ELF-1 (cell line): ENCODE measurements around the gene BCL2.

ENCODE experiments used
- DNase-seq: peaks from one replicate; pipeline ENCODE4 v3.0.0-alpha.2; 2016; ENCODE audit warnings: low read depth, low spot score

BCL2 gene

DNA sequence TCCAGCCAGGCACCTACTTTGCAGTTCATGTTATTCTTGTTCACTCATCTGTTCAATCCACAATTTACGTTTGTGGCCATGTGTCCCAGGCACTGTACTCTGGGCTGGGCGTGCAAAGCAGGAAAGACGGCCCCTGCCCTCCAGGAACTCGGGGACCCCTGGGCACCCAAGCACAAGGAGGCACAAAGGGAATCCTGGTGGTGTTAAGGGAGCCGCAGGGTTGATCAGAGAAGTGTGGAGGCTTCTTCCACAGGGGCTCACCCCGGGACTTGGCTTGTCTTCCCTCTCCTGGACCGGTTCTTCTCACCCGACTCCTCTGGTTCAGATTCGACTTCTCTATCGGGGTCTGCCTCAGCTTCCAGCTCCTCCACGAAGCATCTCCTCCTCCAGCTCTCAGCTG lies 230.5 kb downstream of the BCL2 start:
- no peak for DNase-seq

DNA sequence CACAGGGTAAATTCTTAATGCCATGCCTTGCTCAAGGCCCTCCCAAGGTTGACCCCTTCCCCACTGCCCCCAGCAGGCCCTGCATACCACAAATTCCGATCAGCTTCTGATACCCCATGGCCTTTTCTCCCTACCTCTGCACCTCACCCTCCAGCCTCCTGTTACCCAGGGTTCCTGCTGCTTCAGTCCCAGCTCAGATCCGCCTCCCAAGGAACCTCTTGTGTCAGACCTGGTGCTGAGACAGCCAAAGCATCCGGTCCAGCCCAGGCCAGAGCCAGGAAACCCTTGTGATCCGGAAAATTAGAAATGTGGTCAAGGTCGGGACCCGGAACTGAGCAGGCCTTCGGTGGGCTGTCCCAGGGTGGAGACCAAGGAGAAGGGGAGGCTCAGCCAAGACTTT lies 231.3 kb downstream of the BCL2 start:
- peak; percentile 89 for DNase-seq

DNA sequence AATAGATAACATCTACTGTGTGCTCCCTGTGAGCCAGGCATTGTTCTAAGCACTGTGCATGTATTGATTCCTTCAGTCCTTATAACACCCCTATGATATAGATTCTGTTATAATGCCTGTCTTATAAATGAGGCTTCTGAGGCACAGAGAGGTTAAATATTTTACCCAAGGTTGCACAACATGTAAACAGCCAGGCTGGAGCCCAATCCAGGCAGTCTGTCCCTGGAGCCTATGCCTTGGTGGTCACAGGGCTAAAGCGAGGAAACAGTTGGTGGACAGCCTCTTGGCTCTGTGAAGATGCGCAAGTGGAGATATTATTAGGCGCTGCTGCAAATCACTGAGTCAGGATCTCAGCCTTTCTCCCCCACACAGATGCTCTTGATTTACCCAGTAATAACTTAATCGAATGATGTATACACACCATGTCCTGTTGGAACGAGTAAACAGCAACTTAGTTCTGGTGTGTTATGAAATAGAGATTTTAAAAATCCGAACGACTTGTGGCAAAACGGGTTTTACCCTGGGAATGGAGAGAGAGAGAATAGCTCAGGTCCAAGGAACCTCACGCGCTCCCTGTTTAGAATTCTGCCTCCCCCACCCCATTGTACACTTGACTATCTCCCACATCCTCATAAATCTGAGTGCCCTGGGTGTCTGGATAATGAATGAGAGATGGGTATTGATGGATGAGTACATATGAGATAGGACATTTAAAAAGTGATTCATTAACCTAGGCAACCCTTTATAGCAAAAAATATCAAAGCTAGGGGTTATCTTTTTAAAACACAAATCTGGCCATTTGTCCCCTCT lies 231.9 kb downstream of the BCL2 start:
- DNase-seq: no peak

DNA sequence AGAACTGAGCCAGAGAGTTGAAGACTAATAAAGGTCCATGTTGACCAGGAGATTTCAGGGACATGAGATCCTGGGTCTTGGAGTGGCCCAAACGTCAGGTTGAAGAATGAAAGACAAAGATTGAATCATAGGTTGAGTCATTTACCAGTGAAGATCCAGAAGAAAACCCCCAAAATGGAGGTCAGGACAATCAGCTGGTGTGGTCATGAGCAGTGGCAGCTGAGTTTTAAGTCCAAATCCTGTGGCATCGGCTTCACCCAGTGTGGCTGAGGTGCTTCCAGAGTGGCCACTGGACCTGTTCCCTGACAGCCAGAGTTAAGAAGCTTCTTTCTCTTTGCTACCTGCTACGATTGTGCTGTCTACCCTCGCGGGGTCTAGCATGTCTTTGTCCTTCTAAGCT lies 234.0 kb downstream of the BCL2 start:
- no peak for DNase-seq

DNA sequence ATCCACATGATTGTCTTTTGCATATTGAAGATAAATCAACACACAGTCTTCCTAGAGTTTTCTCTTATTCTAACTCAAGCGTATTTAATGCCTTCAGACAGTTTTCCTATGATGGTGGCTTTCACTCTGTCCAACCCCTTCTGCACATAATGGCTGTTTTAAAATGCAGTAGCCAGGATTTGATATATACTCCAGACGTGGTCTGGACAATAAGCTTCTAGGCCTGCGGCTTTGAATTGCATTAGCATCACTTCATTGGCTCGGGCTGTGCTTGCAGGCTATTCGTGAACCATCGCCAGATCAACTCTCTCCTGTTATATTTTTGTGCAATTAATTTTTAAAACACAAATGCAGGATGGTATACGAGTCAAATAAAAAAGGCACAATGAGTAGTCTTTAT lies 235.3 kb downstream of the BCL2 start:
- DNase-seq: no peak

DNA sequence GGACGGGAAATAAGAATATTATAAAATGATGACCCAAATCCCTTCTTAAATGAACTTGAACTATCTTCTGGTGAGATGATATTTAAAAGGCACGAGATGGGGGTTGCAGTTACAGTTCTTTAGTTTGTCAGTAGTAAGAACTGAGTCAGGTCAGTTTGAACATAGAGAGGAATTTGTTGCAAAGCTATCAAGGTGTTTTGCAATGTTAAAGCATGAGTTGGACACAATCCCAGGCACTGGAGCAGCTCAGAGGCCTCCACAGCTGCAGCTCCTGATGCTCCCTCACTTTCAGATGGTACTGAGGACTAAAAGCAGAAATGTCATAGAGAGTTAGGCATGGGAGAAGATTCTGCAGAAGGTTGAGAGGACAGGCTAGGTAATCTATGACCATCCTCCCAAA lies 236.0 kb downstream of the BCL2 start:
- no peak for DNase-seq

DNA sequence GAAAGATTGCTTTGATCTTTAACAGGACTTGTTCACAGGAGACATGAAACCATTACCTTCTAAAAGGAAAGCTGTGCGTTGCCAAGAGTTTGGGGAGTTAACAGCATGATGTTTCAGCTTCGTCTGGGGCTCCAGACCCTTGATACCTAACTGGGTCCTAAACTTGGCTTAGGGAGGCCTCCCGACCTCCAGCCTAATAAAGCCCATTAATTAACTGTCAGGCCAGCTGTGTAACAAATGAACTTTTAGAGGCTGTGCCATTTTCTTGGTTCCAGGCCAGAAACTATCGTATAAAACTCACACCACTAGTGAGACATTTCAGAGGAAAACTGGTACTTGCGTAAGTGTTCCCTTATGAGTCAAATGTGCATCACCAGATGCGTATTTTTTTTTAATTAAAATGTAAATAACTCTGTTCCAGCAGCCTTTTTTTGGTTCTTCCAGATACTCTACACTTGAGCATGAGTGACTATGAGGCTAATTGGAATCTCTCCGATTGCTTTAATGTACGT lies 236.5 kb downstream of the BCL2 start:
- DNase-seq: no peak

DNA sequence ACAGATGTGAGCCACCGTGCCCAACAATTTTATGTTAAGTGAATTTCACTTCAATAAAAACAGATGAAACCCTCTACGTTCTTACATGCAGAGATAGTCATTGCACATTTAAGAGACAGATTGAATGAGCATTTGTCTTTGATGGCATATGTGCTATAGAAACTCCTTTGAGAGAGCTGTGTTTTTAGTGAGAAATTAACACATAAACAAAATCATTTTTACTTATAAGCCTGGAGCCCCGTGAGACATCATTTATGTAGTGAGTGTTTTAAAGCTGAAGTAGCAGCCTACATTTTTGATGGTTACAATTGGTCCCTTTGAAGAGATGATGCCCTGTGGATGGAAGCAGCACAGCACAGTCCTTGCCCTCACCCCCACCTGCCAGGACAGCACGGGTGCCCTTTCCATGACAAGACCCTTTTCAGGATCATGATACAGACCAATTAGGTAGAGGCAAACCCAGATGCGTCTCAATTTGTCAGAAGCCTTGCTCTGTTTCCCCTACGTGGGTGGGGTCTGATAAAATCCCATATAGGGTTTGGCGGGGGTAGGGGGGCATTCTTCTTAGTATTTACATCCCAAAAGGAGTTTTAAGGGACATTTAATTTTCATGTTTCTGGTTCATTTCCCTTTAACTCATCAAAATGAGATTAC lies 237.1 kb downstream of the BCL2 start:
- DNase-seq: no peak

DNA sequence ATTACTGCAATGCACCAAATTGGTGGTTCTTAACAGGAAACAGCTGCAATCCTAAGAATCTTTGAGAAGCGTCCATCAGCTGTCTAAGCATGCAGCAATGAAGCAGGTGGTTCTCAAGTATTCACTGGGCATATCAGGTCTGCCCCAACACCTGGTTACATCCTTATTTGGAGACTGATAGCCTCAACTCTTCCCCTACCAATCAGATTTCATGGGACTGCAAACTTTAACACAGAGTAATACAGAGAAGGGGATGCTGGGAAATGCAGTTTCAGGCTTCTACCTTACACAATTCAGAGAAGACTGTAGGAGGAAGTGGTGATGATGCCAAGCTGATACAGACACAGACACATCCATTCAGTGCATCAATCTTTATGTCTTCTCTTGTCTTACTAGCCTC lies 240.5 kb downstream of the BCL2 start:
- no peak for DNase-seq

DNA sequence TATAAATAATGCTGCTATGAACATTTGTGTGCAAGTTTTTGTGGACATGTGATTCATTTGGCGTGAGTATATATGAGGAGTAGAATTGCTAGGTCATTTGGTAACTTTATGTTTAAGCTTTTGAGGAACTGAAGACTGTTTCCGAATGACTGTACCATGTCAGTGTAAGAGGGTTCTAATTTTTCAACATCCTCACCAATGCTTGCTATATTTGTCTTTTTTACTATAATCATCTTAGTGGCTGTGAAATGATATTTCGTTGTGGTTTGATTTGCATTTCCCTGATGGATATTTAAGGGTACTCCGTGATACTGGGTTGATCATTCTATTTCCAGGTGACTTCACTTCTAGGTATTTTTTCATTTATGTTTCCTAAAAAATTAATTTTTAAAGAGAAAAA lies 241.1 kb downstream of the BCL2 start:
- DNase-seq: no peak

DNA sequence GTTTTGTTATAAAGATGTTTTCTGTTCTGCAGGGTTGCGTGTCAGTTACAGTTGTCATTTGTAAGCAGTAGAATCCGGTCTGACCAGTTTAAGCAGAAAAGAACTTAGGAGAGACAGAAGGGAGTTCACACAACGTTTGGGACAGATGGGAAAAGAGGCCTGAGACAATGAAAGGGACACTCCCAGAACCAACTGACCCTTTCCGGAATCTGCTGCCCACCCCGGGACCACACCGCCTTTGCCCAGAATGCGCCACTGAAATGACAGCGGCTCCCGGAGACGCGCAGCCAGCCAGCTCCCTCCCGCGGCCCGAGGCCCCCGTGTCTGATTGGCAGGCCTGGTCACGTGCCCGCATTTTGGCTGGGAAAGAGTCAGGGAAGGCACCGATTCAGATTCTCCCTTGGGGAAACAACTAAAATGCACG lies 244.6 kb downstream of the BCL2 start:
- DNase-seq: peak; percentile 90

DNA sequence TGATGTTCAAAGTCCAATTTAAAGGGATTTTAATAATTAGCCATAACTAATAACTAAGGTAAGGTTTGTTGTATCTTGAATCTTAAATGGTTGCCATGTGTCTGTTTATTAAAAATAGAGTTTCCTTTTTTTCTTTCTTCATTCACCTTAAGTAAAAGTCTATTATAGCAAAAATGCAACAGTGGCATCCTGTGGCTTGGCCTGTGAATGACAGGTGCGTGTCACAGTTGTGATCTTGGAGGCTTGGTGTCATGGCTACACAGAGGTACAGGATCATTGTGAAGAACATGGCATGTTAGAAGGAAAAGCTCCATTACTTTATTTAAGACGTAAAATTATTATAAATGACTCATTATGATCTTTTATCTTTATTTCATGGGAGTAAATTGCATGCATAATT lies 246.1 kb downstream of the BCL2 start:
- DNase-seq: no peak
